Hepatocyte (in vitro differentiated cells): Measurements from ENCODE around the gene SNTG2. TPM values are rescaled to one million over a fixed set of nuclear protein-coding genes. Genes with fewer than 3 reads are reported as not detected.
"Not testable (repeated sequence)": the region's sequence is repeated elsewhere in the genome, so short reads cannot be mapped to it uniquely, and the experiment has no call there.

Experiments used
- DNase-seq: peaks from one replicate; pipeline ENCODE4 v3.0.0-alpha.2; 2016; ENCODE audit warnings: low spot score
- H2AFZ ChIP-seq: fragments of 200-600 bp; sonication (generic); 2 replicates; pipeline ENCODE4 v1.6.0; 2016; ENCODE audit warnings: antibody characterized with exemption, mild to moderate bottlenecking
- H3K27ac ChIP-seq: fragments of 200-600 bp; sonication (generic); 2 replicates; pipeline ENCODE4 v1.5.1; 2016; ENCODE audit warnings: mild to moderate bottlenecking
- H3K27me3 ChIP-seq: fragments of 200-600 bp; sonication (generic); 2 replicates; pipeline ENCODE4 v1.6.1; 2016
- H3K36me3 ChIP-seq: fragments of 200-600 bp; sonication (generic); replicated peaks from 2 replicates; pipeline ENCODE4 v1.5.1; 2016; ENCODE audit warnings: low read depth; ENCODE audit not compliant: insufficient read depth
- H3K4me1 ChIP-seq: fragments of 200-600 bp; sonication (generic); 2 replicates; pipeline ENCODE4 v1.5.1; 2016; ENCODE audit warnings: mild to moderate bottlenecking, moderate library complexity; ENCODE audit not compliant: insufficient read depth
- H3K4me2 ChIP-seq: fragments of 200-600 bp; sonication (generic); 2 replicates; pipeline ENCODE4 v1.6.0; 2016
- H3K4me3 ChIP-seq: fragments of 200-600 bp; sonication (generic); 2 replicates; pipeline ENCODE4 v1.5.1; 2016; ENCODE audit warnings: mild to moderate bottlenecking
- H3K79me2 ChIP-seq: fragments of 200-600 bp; sonication (generic); 2 replicates; pipeline ENCODE4 v1.6.0; 2017; ENCODE audit warnings: mild to moderate bottlenecking
- H3K9me2 ChIP-seq: fragments of 200-600 bp; sonication (generic); replicated peaks from 2 replicates; pipeline ENCODE4 v1.6.0; 2017; ENCODE audit warnings: mild to moderate bottlenecking; ENCODE audit not compliant: insufficient read depth
- H3K9me3 ChIP-seq: fragments of 200-600 bp; sonication (generic); 2 replicates; pipeline ENCODE4 v1.5.1; 2016; ENCODE audit warnings: low read depth, mild to moderate bottlenecking
- H4K20me1 ChIP-seq: fragments of 200-600 bp; sonication (generic); 2 replicates; pipeline ENCODE4 v1.6.0; 2016; ENCODE audit warnings: mild to moderate bottlenecking; ENCODE audit not compliant: insufficient read depth, poor library complexity, severe bottlenecking
- CTCF ChIP-seq: fragments of 200-600 bp; sonication (generic); IDR thresholded peaks from 2 replicates; pipeline ENCODE4 v1.5.1; 2016; ENCODE audit warnings: antibody characterized with exemption, mild to moderate bottlenecking; ENCODE audit not compliant: poor library complexity
- EZH2 ChIP-seq: fragments of 200-600 bp; sonication (generic); IDR thresholded peaks from 2 replicates; pipeline ENCODE4 v1.6.1; 2016; ENCODE audit warnings: antibody characterized with exemption, mild to moderate bottlenecking, borderline replicate concordance
- EZH2phosphoT487 ChIP-seq: fragments of 200-600 bp; sonication (generic); IDR thresholded peaks from one replicate; pipeline ENCODE4 v1.6.1; 2018; ENCODE audit warnings: antibody characterized with exemption, mild to moderate bottlenecking, low read depth, moderate library complexity; ENCODE audit not compliant: unreplicated experiment, severe bottlenecking
- WGBS: methylation state at CpG from one replicate; pipeline ENCODE4 v1.1.6; 2016; ENCODE audit warnings: low lambda C conversion rate; ENCODE audit errors: missing lambda C conversion rate; 5-methylcytosine and 5-hydroxymethylcytosine counted together
- polyA plus RNA-seq: library from polyadenylated mRNA; unstranded; fragments of >200 nt; fragmentation: Nextera tagmentation; extraction: Ambion mirVana; gene quantifications from 2 replicates; pipeline ENCODE4 v1.2.1, GENCODE V29; 2016
- total RNA-seq: library from RNA; depleted of rRNA; stranded (reverse); fragments of >200 nt; gene quantifications from 2 replicates; pipeline ENCODE4 v1.2.3, GENCODE V29; 2014

Gene SNTG2
- total and polyA plus RNA-seq, 2 experiments from 2014 or later = not detected

- Histone ChIP-seq H3K9me3 (no peaks in the 10 kb centered on the region), H3K4me1 (no peaks in the 10 kb centered on the region), H2AFZ (no peak overlapping the region), H3K79me2 (no peaks in the 10 kb centered on the region), H4K20me1 (no peaks in the 10 kb centered on the region), H3K27me3 (no peaks in the 10 kb centered on the region), H3K9me2 (no peaks in the 10 kb centered on the region), H3K27ac (no peak overlapping the region), H3K36me3 (no peaks in the 10 kb centered on the region), H3K4me2 (no peak overlapping the region), H3K4me3 (no peak overlapping the region)
- DNase-seq = no peak
- no peak for TF ChIP-seq EZH2phosphoT487
- no peak for TF ChIP-seq EZH2
- TF ChIP-seq CTCF = no peak
- 66% methylated on average over 8 of the region's 8 CpGs for WGBS
Observed at GRCh38 chr2:1104364-1104763, 153.7 kb downstream of the SNTG2 start.

GRCh38 chr2:1106344-1106743 is 155.7 kb downstream of the SNTG2 start:
- H3K4me3 ChIP-seq, H3K27me3 ChIP-seq, H3K79me2 ChIP-seq, H4K20me1 ChIP-seq, DNase-seq, H3K27ac ChIP-seq, H3K36me3 ChIP-seq, H3K4me1 ChIP-seq, H3K9me3 ChIP-seq, H3K4me2 ChIP-seq, H2AFZ ChIP-seq, H3K9me2 ChIP-seq: not testable (repeated sequence)
- 97% methylated on average over 9 of the region's 14 CpGs for WGBS

- Histone ChIP-seq H3K4me1 (no peaks in the 10 kb centered on the region), H3K79me2 (no peaks in the 10 kb centered on the region), H3K27ac (no peak overlapping the region), H2AFZ (no peak overlapping the region), H3K36me3 (no peaks in the 10 kb centered on the region), H3K9me2 (no peaks in the 10 kb centered on the region), H3K4me2 (no peak overlapping the region), H4K20me1 (no peaks in the 10 kb centered on the region), H3K27me3 (no peaks in the 10 kb centered on the region), H3K9me3 (no peaks in the 10 kb centered on the region), H3K4me3 (no peak overlapping the region)
- DNase-seq = no peak
- WGBS = 86% methylated on average over 12 of the region's 12 CpGs
- TF ChIP-seq EZH2phosphoT487 (no peak), CTCF (no peak), EZH2 (no peak)
Observed at GRCh38 chr2:1115843-1116539, 165.3 kb downstream of the SNTG2 start.

- no peaks in the 10 kb centered on the region for H3K4me1 ChIP-seq
- no peak for DNase-seq
- H3K4me2 ChIP-seq = no peak overlapping the region
- no peak overlapping the region for H2AFZ ChIP-seq
- no peak for TF ChIP-seq CTCF
- no peak for TF ChIP-seq EZH2phosphoT487
- no peak for TF ChIP-seq EZH2
- H3K9me3 ChIP-seq = no peaks in the 10 kb centered on the region
- H4K20me1 ChIP-seq = no peaks in the 10 kb centered on the region
- no peak overlapping the region for H3K27ac ChIP-seq
- no peaks in the 10 kb centered on the region for H3K79me2 ChIP-seq
- H3K27me3 ChIP-seq = no peaks in the 10 kb centered on the region
- H3K9me2 ChIP-seq = no peaks in the 10 kb centered on the region
- WGBS = 85% methylated on average over 5 of the region's 5 CpGs
- no peaks in the 10 kb centered on the region for H3K36me3 ChIP-seq
- no peak overlapping the region for H3K4me3 ChIP-seq
Observed at GRCh38 chr2:1117569-1117968, 166.9 kb downstream of the SNTG2 start.
